Nephron (organoid): ENCODE results near the gene EML3.
A peak's percentile ranks its signal among the peaks of the same experiment; 100 is the strongest.

Experiments
- H3K27ac Mint-ChIP-seq, 3 experiments: 2 replicates each; pipeline ENCODE4 v1.8.0; 2020; ENCODE audit warnings: mixed read lengths in 3 of 3, mild to moderate bottlenecking in 2 of 3, moderate library complexity in 1 of 3
- H3K27me3 Mint-ChIP-seq: 2 replicates; pipeline ENCODE4 v1.8.0; 2021; ENCODE audit warnings: low read depth, mild to moderate bottlenecking, moderate library complexity, mixed read lengths
- H3K36me3 Mint-ChIP-seq: 2 replicates; pipeline ENCODE4 v1.8.0; 2020; ENCODE audit warnings: low read depth, mixed read lengths
- H3K4me1 Mint-ChIP-seq: 2 replicates; pipeline ENCODE4 v1.8.0; 2020; ENCODE audit warnings: mixed read lengths
- H3K4me3 Mint-ChIP-seq, 3 experiments: 2 replicates each; pipeline ENCODE4 v1.8.0; 2020; ENCODE audit warnings: mild to moderate bottlenecking in 3 of 3, mixed read lengths in 3 of 3, moderate library complexity in 2 of 3
- H3K9me3 Mint-ChIP-seq: 2 replicates; pipeline ENCODE4 v1.8.0; 2020; ENCODE audit warnings: mixed read lengths
- TF ChIP-seq, protein P1 (sequence below), 3 experiments: fragments of 200-600 bp; sonication (generic); IDR thresholded peaks; one replicate each; pipeline ENCODE4 v1.5.0; 2021; ENCODE audit warnings: antibody characterized with exemption in 3 of 3; ENCODE audit not compliant: unreplicated experiment in 3 of 3

Gene EML3

DNA sequence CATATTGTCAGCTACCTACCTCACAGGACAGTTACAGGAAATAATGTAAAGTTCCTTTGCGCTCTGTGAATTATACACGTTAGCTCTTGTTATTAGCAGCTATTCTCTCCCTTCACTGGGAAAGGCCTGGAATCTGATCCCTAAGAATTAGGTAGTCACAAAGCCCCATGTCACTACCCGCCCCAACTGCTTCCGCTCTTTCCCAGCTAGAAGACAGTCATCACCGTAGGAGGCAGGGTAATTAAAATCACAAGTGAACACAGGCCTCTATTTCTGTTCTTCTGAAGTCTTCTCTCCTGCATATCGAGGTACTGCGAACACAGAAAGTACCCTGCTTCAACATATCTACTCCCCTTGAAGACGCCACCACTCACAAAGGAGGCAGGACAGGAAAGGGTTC lies 53.4 kb downstream of the EML3 start:
- peaks cover 49% of the 10 kb centered on the region for H3K36me3 Mint-ChIP-seq

DNA sequence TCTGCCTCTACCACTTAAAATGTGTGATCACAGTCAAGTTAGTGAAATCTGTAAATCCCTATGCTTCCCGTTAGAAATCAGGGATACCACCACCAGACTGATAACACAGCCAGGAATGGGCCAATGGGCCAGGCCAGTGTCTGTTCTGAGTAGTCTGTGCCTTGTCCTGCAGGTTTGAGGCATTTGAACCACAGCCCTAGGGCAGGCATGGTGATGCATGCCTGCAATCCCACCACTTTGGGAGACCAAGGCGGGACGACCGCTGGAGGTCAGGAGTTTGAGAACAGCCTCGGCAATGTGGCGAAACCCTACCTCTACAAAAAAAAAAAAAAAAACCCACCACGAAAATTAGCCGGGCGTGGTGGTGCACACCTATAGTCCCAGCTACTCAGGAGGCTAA lies 53.9 kb downstream of the EML3 start:
- no peak overlapping the region for H3K4me3 Mint-ChIP-seq
- no peak overlapping the region for H3K27ac Mint-ChIP-seq
- H3K27me3 Mint-ChIP-seq: no peaks in the 10 kb centered on the region
- TF ChIP-seq, protein P1, sequence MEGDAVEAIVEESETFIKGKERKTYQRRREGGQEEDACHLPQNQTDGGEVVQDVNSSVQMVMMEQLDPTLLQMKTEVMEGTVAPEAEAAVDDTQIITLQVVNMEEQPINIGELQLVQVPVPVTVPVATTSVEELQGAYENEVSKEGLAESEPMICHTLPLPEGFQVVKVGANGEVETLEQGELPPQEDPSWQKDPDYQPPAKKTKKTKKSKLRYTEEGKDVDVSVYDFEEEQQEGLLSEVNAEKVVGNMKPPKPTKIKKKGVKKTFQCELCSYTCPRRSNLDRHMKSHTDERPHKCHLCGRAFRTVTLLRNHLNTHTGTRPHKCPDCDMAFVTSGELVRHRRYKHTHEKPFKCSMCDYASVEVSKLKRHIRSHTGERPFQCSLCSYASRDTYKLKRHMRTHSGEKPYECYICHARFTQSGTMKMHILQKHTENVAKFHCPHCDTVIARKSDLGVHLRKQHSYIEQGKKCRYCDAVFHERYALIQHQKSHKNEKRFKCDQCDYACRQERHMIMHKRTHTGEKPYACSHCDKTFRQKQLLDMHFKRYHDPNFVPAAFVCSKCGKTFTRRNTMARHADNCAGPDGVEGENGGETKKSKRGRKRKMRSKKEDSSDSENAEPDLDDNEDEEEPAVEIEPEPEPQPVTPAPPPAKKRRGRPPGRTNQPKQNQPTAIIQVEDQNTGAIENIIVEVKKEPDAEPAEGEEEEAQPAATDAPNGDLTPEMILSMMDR (IDR thresholded peaks at IDR 0.05; ENCODE audit: unreplicated experiment in 3 of 3): no peak
- peaks cover 46% of the 10 kb centered on the region for H3K36me3 Mint-ChIP-seq
- H3K9me3 Mint-ChIP-seq: no peaks in the 10 kb centered on the region
- peaks cover 67% of the 10 kb centered on the region for H3K4me1 Mint-ChIP-seq

More for the DNA sequence above, 53.4 kb downstream of the EML3 start:
- Mint-ChIP-seq H3K27ac (peak overlapping the region; percentile 64 to 81 (median 75)), H3K4me1 (peaks cover 62% of the 10 kb centered on the region), H3K9me3 (no peaks in the 10 kb centered on the region), H3K27me3 (no peaks in the 10 kb centered on the region), H3K4me3 (no peak overlapping the region)
- TF ChIP-seq, protein P1 (IDR thresholded peaks at IDR 0.05; ENCODE audit: unreplicated experiment in 3 of 3): no peak

DNA sequence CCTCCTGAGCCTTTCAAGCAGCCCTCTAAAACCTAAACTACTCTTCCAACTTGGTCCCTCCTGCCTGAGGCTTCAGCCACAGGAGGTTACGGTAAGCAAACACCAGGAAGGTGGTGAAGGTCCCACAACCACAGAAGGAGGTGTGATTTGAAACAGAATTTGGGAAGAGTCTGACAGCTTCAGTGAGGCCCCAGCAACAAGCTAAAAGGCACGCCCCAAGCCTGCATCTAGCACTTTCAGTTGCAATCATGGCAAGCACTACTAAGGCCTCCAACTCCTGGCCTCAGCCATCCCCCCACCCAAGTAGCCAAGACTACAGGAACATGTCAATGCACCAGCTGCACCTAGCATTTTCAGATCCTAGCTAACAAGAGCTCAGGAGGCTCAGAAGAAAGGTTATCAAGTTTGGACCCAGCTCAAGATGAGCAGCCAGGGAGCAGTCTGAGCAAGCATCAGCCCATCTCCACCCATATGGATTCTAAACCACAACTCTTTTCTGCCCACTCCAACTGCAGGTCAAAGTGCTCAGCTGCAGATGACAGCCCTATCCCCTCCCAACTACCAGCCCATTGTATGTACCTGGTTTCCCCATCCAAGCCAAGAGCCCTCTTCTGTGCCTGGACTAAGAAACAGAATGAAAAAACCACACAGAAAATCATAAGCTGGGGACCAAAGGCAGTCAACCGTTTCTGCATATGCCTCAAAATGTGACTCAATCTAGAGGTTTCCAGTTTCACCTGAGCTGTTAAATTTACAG lies 55.5 kb downstream of the EML3 start:
- Mint-ChIP-seq H3K36me3 (peaks cover 36% of the 10 kb centered on the region), H3K9me3 (no peaks in the 10 kb centered on the region), H3K4me3 (peak overlapping the region in 1 of 3 experiments; percentile 22), H3K27me3 (no peaks in the 10 kb centered on the region), H3K27ac (peak overlapping the region; percentile 96 to 98 (median 96)), H3K4me1 (peaks cover 80% of the 10 kb centered on the region)
- TF ChIP-seq, protein P1 (IDR thresholded peaks at IDR 0.05; ENCODE audit: unreplicated experiment in 3 of 3): no peak

DNA sequence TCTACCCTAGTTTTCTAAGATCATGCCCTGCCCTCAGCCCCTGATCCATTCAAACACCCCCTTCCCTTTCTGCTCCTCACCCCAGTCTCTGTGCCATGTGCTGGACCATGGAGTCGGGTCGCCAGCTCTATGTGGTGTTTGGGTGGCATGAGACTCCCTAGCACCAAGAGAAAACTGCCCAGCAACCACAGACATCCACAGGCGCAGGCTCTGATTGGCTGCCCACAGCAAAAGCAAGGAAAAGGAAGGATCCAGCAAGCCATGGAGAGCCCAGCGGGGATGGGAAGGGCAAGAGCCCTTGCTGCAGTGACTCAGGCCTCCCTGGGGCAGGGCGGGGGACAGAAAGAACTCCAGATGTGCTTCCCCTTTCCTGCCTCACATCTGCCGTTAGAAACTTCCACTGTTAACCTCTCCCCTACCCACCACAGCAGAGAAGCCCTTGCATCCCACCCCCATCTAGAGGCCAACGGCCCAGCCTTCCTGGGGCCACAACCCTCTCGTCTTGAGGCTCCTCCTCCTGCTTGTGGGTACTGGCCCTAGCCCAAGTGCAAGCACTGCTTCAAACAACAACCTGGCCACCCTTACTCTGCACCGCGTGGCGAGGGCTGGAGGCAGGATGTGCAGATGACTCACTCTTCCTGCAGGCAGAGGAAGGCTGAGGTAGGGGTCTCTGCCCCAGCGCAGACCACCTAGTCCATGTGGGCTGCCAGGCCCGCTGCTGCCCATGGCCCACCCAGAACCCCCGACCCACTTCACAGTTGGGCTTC lies 56.3 kb downstream of the EML3 start:
- TF ChIP-seq, protein P1 (IDR thresholded peaks at IDR 0.05; ENCODE audit: unreplicated experiment in 3 of 3): no peak

GRCh38 chr11:62555464-62556107 lies 57.0 kb downstream of the EML3 start:
- Mint-ChIP-seq H3K9me3 (no peaks in the 10 kb centered on the region), H3K4me1 (peaks cover 80% of the 10 kb centered on the region), H3K27ac (peak overlapping the region; percentile 96 to 98 (median 96)), H3K4me3 (peak overlapping the region in 2 of 3 experiments; percentile 58 to 67), H3K36me3 (peaks cover 25% of the 10 kb centered on the region), H3K27me3 (no peaks in the 10 kb centered on the region)
- TF ChIP-seq, protein P1 (IDR thresholded peaks at IDR 0.05; ENCODE audit: unreplicated experiment in 3 of 3): no peak

More for the DNA sequence above, 56.3 kb downstream of the EML3 start:
- Mint-ChIP-seq H3K27ac (peak overlapping the region; percentile 96 to 98 (median 96)), H3K9me3 (no peaks in the 10 kb centered on the region), H3K36me3 (peaks cover 30% of the 10 kb centered on the region), H3K4me3 (peak overlapping the region; percentile 26 to 67 (median 58)), H3K27me3 (no peaks in the 10 kb centered on the region), H3K4me1 (peaks cover 81% of the 10 kb centered on the region)
